Stimulated activated CD4-positive, alpha-beta T cell treated with anti-CD3 and anti-CD28 coated beads, Interleukin-12 subunit alpha, Interleukin-12 subunit beta, amount 100 ng/mL, for 24 hours (primary cell): ENCODE results near the gene MCF2L.

Source experiments
- DNase-seq, 2 experiments: peaks; one replicate each; pipeline ENCODE4 v3.0.0-alpha.2; 2020; ENCODE audit warnings: low read depth in 2 of 2

MCF2L gene

DNA sequence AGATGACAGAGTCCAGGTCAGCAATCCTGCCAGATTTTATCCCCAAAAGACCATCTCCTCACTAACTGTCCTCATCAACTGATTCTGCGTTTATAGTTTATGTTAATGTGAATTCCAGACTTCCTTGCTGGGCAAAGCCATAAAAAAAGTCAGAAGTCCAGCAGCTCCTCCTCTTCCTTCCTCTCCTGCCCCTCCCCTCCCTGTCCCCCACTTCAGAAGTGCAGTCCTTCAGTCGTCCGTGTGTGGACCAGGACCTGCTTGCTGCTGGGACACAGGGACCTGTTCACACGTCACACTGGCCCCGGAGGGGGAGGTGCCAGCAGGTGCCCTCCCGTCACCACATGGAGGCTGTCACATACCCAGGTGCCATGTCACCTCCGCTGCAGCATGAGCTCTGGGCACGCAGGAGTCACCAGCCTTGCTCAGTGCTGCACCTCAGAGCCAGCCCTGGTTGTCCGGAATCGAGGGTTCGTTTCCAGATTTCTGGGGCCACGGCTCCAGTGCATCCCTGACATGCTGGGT, 4.0 kb upstream of the MCF2L start:
- DNase-seq, result no peak

- DNase-seq, result no peak
Measured at GRCh38 chr13:112965573-112966115, 3.4 kb upstream of the MCF2L start.

GRCh38 chr13:112966776-112967175, 2.2 kb upstream of the MCF2L start:
- DNase-seq, result no peak

DNA sequence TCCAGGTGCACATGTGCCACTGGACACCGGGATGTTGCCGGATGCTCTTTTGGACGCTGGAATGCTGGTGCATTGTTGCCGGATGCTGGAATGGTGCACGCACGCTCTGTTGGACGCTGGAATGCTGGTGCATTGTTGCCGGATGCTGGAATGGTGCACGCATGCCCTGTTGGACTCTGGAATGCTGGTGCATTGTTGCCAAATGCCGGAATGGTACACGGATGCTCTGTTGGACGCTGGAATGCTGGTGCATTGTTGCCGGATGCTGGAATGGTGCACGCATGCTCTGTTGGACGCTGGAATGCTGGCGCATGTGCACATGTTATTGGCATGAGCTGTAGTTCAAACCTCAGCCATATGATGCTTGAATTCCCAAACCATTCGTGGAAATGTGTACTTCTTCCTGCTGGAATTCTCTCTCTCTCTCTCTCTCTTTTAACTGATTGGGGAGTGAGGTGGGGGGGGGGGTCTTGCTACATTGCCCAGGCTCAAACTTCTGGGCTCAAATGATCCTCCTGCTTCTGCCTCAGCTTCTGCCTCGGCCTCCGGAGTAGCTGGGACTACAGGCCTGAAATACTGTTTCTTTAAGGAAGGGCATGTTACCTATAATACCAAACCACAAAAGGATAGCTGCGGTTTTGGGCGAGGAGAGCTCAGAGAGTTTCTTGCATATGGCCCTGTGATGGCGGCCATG, 1.2 kb upstream of the MCF2L start:
- DNase-seq, result no peak

DNA sequence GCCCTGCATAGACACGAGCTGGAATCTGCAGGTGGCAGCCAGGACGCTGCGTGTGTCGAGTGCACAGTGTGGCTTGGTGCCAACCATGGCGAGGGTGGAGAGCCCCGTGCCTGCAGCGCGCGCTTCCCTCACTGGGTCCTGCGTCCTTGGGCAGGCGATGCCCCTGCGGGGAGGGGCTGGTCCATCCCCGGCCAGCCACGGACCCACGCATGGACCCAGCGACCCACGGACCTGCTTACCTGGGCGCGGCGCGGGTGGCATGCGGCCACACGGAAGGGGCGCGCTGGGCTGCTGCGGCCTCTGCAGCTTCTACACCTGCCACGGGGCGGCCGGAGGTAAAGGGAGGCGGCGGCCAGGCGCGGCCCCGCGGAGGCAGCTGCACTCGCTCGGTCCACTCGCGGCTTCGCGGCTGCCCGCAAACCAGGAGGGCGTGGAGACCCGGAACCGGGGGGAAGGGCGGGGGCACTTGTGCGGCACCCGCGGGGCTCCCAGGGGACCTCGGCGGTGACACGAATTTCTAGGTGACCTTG, 569 bp upstream of the MCF2L start:
- DNase-seq, result peak in 1 of 2 experiments; percentile 22

GRCh38 chr13:112969692-112970338, 801 bp downstream of the MCF2L start:
- no peak for DNase-seq

- no peak for DNase-seq
Measured at GRCh38 chr13:112970552-112971287, 1.7 kb downstream of the MCF2L start.

DNA sequence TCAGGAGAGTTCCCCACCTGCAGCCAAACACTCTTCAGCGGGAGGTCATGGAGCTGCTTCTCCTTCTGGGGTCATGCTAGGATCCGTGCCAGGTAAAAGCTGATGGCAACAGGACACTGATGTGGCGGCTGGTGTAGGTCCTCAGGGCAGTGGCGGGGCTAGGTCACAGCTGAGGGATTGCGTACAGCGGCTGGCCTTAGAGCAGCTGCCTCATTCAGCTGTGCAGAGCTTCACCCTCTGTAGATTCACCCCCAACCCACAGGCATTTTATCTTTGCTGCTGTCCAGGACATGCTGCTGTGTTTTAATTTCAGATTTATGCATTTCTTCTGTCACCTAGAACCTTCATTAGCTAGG, 2.3 kb downstream of the MCF2L start:
- no peak for DNase-seq

DNA sequence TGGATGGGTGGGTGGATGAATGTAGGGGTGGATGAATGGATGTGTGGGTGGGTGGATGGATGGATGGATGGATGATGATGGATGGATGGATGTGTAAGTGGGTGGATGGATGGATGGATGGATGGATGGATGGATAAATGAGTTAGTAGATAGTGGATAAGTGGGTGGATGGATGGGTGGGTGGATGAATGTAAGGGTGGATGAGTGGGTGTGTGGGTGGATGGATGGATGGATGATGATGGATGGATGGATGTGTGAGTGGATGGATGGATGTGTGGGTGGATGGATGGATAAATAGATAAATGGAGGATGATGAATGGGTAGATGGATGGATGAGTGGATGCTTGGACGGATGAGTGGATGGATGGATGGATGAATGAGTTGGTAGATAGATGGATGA, 3.2 kb downstream of the MCF2L start:
- no peak for DNase-seq

- DNase-seq, result no peak
Measured at GRCh38 chr13:112972867-112973576, 4.0 kb downstream of the MCF2L start.

DNA sequence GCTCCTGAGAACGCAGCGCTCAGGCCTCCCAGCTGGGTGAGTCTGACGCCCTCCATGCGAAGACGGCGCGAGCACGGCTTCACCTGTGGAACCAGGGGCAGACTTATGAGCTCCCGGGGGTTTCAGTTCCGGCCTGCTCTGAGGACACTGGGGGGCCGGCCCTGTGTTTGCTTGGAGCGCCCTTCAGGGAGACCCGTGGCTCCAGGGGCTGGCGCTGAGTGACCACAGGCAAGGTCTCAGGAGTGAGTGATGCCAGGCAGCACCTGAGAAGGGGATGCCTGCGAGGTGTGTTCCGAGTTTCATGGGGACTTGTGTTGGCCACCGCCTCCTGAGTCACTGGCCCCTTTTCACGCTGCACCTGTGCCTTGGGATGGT, 4.5 kb downstream of the MCF2L start:
- no peak for DNase-seq

DNA sequence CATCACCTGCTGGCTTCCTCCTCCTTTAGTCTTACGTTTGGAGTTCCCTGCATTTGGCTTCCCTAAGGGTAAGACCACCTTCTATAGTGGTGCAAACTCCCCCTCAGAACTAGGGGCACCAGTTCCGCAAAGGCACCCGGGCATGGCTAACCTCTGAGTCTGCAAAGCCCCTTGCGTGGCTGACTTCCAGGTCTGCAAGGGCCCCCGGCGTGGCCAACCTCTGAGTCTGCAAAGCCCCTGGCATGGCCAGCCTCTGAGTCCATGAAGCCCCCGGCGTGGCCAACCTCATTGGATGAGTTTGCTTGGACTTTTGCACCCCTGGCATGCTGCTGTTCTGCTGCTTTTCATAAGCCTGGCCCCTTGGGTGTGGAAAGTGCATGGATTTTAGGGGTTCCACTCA, 5.1 kb downstream of the MCF2L start:
- DNase-seq, result no peak

- DNase-seq, result no peak
Measured at GRCh38 chr13:112974671-112975070, 5.7 kb downstream of the MCF2L start.

DNA sequence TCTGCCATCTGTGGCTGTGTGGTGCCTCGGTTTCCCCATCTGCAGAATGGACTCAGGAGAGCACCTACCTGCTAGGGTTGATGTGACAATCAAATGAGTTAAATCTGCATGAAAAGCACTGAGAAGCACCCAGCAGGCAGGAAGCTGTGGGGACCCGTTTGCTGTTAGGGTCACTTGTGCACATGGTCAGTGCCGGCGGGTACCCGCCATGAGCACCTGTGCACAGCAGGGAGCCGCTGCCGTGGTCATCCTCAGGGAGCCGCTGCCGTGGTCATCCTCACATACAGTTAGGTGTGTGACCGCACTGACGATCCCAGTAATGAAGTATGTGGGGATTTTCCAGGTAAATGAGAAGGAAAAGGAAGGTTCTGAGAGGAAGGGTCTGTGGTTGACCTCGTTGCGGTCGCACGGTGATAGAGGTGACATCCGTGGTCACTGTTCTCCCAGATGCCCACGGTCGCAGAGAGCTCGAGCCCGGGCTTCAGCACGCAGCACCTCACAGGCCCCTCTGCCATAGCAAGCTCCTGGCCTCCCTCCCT, 6.5 kb downstream of the MCF2L start:
- DNase-seq, result no peak

DNA sequence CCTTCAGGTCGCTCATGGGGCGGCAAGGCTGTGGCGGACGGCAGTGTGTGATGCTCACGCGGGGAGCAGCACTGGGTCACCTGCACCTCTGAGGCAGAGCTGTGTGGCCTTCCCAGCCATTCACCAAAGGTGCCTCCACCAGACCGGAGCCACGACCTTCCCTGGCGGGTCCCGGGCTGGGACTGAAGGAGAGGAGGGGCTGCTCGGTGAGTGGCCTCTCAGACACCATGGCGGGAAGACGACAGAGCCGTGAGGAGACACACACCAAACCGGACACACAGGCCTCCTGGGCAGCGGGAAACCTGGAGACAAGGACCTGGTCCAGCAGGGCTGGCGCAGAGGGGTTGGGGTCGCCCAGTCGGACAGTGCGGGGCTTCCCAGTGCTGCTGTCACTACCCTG, 7.5 kb downstream of the MCF2L start:
- no peak for DNase-seq

GRCh38 chr13:112977091-112977490, 8.1 kb downstream of the MCF2L start:
- DNase-seq, result no peak

- no peak for DNase-seq
Measured at GRCh38 chr13:112977525-112977924, 8.5 kb downstream of the MCF2L start.

GRCh38 chr13:112978561-112979405, 9.8 kb downstream of the MCF2L start:
- no peak for DNase-seq

GRCh38 chr13:112979406-112979902, 10.4 kb downstream of the MCF2L start:
- DNase-seq, result no peak

- DNase-seq, result no peak
Measured at GRCh38 chr13:112980434-112980833, 11.4 kb downstream of the MCF2L start.
